Stimulated activated CD8-positive, alpha-beta memory T cell treated with anti-CD3 and anti-CD28 coated beads, Interleukin-15, amount 100 ng/mL, for 48 hours (primary cell): ENCODE measurements around the gene CCR3.

Source experiments
- DNase-seq, 2 donors: peaks; one replicate each; pipeline ENCODE4 v3.0.0-alpha.2; 2020; ENCODE audit warnings: low read depth in 2 of 2

The CCR3 gene

DNA sequence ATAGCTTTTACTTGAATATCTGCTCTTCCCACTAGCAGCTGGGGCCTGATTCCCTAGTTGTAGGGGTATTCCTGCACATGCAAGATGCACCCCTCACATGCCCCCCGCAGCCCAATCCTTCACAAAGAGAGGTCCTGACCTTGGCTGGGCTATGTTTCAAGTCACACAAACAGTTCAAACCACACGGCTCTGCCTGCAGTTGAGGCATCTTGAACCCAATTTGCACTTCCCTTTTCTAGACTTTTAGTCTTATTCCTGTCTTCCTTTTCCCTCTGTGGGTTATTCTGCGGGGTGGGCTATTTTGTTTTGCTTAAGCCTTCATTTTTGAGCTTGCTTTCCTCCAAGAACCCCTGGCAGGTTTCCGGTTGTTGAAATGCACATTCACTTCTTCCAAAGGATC, 20.9 kb upstream of the CCR3 start:
- no peak for DNase-seq

- no peak for DNase-seq
Observed at GRCh38 chr3:46221938-46222337, 20.3 kb upstream of the CCR3 start.

GRCh38 chr3:46222435-46223161, 19.7 kb upstream of the CCR3 start:
- DNase-seq, result no peak

DNA sequence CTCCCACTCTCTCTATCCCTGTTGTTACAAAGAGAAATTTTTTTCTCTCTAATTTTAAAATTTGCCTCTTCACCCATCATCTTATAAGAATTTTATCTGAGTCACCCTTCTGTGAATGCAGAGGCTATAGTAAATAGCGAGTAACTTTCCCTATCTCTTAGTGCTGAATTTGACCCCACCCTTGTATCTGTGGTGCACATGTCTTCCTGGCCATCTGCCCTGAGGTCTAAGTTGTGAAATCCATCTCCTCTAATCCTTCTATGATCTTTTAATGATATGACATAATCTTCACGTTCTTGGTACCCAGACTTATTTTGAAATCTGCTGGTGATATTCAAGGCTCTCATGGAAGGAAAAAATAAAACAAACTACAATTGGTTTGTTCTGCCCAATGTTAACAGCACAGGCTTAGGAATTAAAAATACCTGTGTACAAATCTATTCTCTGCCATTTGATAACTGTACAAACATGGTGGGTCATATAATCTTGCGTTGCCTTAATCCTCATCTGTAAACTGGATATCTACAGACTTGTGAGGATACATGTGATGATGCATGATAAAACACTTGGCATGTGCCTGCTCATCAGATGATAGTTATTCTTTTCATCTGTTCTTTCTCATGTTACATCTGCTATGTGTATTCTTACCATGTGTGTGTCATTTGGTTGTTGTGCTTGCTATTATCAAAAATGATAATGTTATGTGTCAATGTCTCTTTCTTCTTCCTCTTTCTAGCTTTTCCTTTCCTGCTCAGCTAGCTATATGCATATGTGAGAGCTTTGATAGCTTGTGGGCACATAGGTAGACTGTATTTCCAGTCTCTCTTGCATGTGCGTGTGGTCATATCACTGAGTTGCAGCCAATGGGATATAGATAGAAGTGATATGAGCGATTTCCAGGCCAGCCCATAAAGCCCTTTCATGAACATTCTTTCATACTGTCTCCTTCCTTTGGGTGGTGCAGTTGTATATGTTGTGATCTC, 13.7 kb upstream of the CCR3 start:
- no peak for DNase-seq

GRCh38 chr3:46231323-46231722, 10.9 kb upstream of the CCR3 start:
- no peak for DNase-seq

- no peak for DNase-seq
Observed at GRCh38 chr3:46233194-46233593, 9.1 kb upstream of the CCR3 start.

DNA sequence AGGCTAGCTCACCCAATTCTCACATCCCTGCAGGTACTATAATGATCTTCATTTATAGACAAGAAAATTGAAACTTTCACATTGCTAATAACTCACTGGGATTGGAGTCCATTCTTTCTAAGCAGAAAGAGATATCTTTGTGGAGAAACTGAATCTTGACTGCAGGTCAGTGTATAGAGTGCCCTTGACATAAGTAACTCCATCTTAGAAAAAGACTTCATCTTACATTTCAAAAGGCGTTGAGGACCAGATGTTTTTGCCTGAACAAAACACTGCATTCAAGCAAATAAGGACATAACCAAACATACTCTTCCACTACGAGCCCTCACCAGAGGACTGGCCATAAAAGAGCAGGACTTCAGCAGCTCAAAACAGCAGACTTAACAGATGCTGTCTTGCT, 6.8 kb upstream of the CCR3 start:
- DNase-seq, result no peak

- no peak for DNase-seq
Observed at GRCh38 chr3:46236294-46237054, 5.8 kb upstream of the CCR3 start.

GRCh38 chr3:46238386-46238785, 3.9 kb upstream of the CCR3 start:
- no peak for DNase-seq

GRCh38 chr3:46239301-46239938, 2.8 kb upstream of the CCR3 start:
- no peak for DNase-seq

DNA sequence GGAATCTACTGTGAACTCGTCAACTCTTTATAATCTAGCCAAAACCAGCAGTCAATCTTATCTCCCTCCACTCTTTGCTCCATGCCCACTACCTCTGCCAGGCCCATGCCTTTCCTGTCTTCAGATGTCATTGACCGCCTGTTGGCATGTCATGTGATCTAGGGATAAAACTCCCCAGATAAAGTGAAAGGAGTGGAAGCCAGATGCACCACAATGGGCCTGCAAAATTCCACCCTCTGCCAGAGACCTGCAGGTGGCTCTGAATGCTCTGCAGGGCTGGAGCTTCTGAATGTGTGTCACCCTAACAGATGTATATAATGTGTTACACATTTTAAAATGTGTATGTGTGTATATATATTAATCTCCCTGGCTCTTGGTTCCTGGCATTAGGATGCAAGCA, 2.3 kb upstream of the CCR3 start:
- no peak for DNase-seq

GRCh38 chr3:46243560-46243959, 1.3 kb downstream of the CCR3 start:
- DNase-seq, result no peak

DNA sequence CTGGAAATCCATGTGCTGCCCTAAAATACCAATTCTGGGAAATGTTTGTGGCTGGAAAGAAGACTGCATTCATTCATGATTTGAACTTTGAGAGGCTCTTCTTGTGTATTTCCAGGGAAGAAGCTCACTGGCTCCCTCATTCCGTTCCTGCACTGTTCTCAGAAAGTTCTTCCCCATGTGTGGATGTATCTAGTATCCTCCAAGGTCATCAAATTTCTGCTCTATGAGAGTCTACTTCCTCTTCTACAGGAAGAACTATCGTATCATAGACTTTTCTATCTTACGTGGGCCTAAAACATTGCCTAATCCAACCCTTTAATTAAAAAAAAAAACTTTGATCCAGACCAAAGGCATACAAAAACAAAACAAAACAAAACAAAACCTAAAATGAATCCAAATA, 2.9 kb downstream of the CCR3 start:
- no peak for DNase-seq

GRCh38 chr3:46252980-46253379, 10.7 kb downstream of the CCR3 start:
- no peak for DNase-seq

GRCh38 chr3:46258525-46258924, 16.3 kb downstream of the CCR3 start:
- DNase-seq, result no peak

DNA sequence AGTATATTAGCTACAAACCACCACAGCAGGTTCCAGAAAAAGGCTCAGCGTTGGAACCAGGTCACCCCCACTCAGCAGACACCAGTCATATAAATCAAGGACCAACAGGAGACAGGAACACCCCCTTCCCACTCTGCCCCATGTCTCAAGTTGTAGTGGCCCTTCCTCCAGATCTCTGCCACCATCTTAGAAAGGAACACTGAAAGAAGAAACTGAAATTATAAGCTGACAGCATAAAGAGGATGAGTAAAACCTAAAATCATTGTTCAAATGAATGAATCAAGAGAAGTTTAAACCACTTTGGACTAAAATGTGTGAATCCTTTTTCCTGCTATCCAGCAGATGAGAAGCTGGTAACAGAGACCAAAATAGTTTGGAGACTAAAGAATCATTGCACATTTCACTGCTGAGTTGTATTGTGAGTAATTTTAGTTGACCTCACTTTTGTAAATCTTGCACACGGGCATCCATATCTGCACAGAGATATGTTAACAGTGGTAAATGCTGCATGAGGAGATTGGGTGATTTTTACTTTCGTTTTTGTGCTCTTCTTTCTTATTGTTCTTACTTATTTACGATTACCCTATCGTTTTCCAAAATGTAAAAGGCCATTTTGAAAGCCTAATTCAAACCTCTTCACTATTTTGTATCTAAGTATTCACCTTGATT, 19.8 kb downstream of the CCR3 start:
- DNase-seq, result no peak

- DNase-seq, result no peak
Observed at GRCh38 chr3:46264002-46264401, 21.7 kb downstream of the CCR3 start.

DNA sequence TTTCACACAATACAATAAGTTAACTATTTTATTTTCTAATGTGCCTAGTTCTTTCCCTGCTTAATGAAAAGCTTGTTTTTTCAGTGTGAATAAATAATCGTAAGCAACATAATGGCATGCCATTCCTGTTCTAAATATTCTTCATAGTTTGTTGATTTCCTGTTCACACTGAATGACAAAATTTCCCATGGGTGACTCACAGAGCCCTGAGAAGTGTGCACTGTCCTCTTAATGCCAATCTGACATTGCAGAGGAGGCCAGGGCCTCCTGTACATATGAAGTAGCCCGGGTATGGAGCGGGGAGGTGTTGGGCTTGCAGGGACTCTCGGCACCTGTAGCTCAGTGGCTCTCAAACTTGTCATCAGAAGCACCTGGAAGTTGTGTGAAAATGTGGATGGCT, 24.3 kb downstream of the CCR3 start:
- DNase-seq, result no peak

- no peak for DNase-seq
Observed at GRCh38 chr3:46269556-46269955, 27.3 kb downstream of the CCR3 start.

- DNase-seq, result no peak
Observed at GRCh38 chr3:46270474-46270873, 28.2 kb downstream of the CCR3 start.

- DNase-seq, result no peak
Observed at GRCh38 chr3:46271209-46271745, 29.0 kb downstream of the CCR3 start.
